Measurements from ENCODE around the gene MYBPH.

MYBPH gene

GRCh38 chr1:203170625-203171330 is 4.8 kb downstream of the MYBPH start:
- H3K27ac ChIP-seq, result no peak overlapping the region
- no peak for TF ChIP-seq CTCF (conservative IDR thresholded peaks at IDR 0.05; ENCODE audit: low read depth)
- ChIA-PET POLR2A (ENCODE audit: low non-redundant PET) (no interaction called here), CTCF (interaction anchor here (0.6 to 3.7 kb wide), 15 partner anchors 11 to 1994 kb away, joined by 3 to 84 read pairs (median 5); partner anchors contain the start of genes ADORA1 and CHI3L1)
- no peak for DNase-seq (ENCODE audit: low spot score)

- TF ChIP-seq CTCF (conservative IDR thresholded peaks at IDR 0.05; ENCODE audit: low read depth), result no peak
- no peak for DNase-seq (ENCODE audit: low spot score)
- no peak overlapping the region for H3K27ac ChIP-seq
- CTCF ChIA-PET, result interaction anchor here (0.6 to 7.0 kb wide), 4 partner anchors 22 to 130 kb away, joined by 3 to 84 read pairs (median 24); no protein-coding TSS in a partner anchor
- POLR2A ChIA-PET (ENCODE audit: low non-redundant PET), result no interaction called here
These were observed 5.7 kb downstream of the MYBPH start for GRCh38 chr1:203169770-203170520.

DNA sequence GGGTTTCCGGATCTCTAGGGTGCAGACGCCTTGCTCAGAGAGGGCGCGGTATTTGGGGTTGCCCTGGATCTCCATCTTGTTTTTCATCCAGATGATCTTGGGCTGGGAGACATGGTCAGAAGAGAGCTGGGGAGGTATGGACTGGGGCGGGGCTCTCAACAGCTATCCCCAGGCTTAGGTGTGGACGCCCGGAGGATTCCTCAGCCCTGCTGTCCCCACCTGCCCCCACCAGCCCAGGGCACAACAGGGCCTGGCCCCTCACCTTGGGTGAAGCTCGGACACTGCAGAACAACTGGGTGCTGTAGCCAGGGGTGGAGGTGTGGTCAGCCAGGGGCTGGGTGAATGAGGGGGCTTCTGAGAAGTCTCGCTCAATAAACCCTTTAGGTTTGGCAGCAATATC is 6.6 kb downstream of the MYBPH start:
- CTCF ChIA-PET, result interaction anchor here (1.0 to 7.0 kb wide), 2 partner anchors 47 to 173 kb away, joined by 4 to 45 read pairs; no protein-coding TSS in a partner anchor
- H3K27ac ChIP-seq, result no peak overlapping the region
- DNase-seq (ENCODE audit: low spot score), result no peak
- POLR2A ChIA-PET (ENCODE audit: low non-redundant PET), result no interaction called here
- TF ChIP-seq CTCF (conservative IDR thresholded peaks at IDR 0.05; ENCODE audit: low read depth), result no peak

DNA sequence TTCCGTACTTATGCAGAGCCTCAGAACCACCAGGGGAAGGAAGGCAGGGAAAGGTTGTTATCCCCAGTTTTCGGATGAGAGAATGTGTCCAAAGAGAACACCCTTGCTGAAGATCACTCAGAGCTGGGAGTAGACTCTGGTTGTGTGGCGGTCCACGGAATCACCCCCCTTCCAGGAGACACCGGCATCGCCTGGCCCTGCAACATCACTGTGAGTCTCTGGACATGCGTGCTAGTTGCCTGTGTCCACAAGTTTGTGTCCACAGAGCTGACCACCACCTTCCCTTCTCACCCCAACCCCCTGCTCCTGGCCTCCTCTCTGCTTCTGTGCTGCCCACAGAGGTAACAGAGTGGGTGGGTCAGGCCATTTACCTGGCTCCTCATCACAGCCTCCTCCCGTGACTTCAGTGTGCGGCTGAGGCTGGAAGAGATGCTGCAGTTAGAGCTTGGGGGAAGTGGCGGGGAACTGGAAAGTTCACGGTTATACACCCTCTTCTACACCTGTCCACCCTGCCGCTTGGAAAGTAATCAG is 7.3 kb downstream of the MYBPH start:
- ChIA-PET POLR2A (ENCODE audit: low non-redundant PET) (no interaction called here), CTCF (interaction anchor here (0.6 to 7.0 kb wide), 3 partner anchors 45 to 174 kb away, joined by 3 to 45 read pairs (median 4); no protein-coding TSS in a partner anchor)
- no peak overlapping the region for H3K27ac ChIP-seq
- TF ChIP-seq CTCF (conservative IDR thresholded peaks at IDR 0.05; ENCODE audit: low read depth), result no peak
- DNase-seq (ENCODE audit: low spot score), result no peak

DNA sequence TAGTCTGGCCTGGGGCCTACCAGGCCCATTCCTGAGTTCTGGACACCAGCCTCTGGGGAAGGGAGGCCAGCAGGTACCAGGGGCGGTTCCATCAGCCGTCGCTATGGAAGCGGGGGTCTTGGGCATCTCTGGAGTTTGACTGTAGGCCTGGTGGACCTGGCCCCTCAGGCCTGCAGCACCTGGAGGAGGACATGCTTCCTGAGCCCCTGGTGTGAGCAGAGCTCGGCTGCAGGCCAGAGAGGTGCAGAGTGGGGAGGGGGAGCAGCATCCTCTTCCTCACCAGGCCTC is 7.8 kb downstream of the MYBPH start:
- POLR2A ChIA-PET (ENCODE audit: low non-redundant PET), result no interaction called here
- TF ChIP-seq CTCF (conservative IDR thresholded peaks at IDR 0.05; ENCODE audit: low read depth), result no peak
- CTCF ChIA-PET, result interaction anchor here (0.6 to 7.0 kb wide), 3 partner anchors 19 to 48 kb away, joined by 3 to 45 read pairs (median 4); no protein-coding TSS in a partner anchor

GRCh38 chr1:203167026-203167912 is 8.4 kb downstream of the MYBPH start:
- CTCF ChIA-PET, result interaction anchor here (0.5 to 7.0 kb wide), 12 partner anchors 16 to 1857 kb away, joined by 3 to 45 read pairs (median 4); partner anchors contain the start of gene ADORA1
- POLR2A ChIA-PET (ENCODE audit: low non-redundant PET), result no interaction called here
- no peak for DNase-seq (ENCODE audit: low spot score)
- no peak overlapping the region for H3K27ac ChIP-seq
- TF ChIP-seq CTCF (conservative IDR thresholded peaks at IDR 0.05; ENCODE audit: low read depth), result no peak

More for the DNA sequence above, 7.8 kb downstream of the MYBPH start:
- no peak for DNase-seq (ENCODE audit: low spot score)
- H3K27ac ChIP-seq, result no peak overlapping the region
